Measurements from ENCODE around the gene WWOX.
"Not testable (repeated sequence)": the region's sequence is repeated elsewhere in the genome, so short reads cannot be mapped to it uniquely, and the experiment has no call there.

WWOX gene

DNA sequence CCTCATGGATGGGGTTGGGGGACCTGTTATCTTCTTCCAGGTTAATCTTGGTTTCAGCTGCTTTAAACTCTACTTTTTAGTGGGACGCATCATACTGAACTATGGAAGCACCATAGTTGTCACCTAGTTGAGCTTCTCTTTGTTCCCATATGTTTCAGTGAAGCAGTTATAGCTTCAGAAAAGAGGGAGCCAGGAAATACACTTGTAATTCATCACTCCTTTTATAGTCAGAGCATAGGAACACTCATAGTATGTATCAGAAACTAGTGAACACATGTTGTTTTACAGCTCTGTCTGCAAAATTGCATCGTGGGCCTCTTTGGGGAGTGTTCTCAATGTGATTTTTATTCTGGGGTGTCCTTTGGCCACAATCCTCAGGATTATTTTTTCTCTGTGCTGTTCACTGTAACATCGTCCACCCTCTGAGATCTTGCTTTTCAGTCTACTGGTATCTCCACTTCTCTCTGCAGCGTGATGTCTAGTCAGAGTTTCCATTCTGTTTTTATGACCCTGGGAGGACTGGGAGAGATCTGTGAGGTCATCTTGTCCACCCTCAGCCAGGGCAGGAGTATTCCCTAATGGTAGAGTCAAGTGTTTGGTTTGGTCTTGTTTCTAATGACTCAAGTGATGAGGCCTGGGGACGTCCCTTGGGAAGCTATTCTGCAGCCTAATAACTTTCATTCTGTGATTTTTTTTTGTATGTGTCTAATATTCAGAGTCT, 585.4 kb downstream of the WWOX start:
- DNase-seq (ENCODE audit: low read depth in 2 of 2), result no peak

DNA sequence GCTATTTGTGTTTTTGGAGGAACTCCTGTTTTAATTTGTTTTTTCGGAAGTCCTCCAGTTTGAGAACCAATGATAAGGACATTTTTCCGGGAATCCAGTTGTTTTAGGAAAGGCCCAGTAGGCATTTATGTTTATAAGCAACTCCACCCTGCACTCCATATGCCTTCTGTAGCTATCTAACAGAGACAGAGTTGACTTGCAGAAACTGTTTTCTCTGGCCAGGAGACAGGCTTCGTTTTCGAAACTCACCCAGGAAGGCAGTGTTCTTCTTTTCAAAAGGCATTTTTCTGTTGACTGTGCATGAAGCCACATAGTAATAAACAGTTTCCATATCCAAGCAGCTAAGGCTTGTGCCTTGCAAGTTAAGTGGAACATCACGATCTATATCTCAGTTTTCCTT, 587.1 kb downstream of the WWOX start:
- no peak for DNase-seq (ENCODE audit: low read depth in 2 of 2)

DNA sequence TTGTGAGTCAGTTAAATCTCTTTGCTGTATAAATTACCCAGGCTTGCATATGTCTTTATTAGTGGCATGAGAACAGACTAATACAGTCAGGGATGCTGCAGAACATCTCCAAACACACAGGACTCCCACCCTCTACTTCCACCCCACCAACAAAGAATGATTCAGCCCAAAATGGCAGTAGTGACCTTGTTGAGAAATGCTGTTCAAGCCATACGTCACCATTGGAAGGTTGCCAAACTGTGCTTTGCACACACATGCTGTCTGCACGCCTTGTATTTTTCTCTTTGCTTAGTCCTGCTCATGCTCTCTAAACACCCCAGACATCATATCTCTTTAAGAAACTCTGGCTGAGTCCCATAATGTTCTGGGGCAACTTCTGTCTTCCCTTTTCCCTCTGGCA, 589.6 kb downstream of the WWOX start:
- peak in 1 of 2 experiments; percentile 62 for DNase-seq (ENCODE audit: low read depth in 2 of 2)

DNA sequence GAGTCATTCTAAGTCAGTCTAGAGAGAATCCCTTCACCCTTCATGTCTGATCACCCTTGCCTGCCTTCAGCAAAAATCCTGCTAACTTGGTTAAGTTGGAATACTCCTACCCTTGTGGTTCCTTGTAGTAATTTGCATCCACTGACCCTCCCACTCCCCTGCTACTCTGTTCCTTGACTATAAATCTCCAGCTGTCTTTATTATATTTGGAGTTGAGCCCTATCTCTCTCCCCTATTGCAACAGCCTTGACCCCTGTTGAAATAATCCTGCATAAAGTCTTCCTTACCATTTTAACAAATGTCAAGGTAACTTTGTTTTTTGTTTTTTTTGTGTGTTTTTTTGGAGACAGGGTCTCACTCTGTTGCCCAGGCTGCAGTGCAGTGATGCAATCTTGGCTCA, 590.1 kb downstream of the WWOX start:
- no peak for DNase-seq (ENCODE audit: low read depth in 2 of 2)

DNA sequence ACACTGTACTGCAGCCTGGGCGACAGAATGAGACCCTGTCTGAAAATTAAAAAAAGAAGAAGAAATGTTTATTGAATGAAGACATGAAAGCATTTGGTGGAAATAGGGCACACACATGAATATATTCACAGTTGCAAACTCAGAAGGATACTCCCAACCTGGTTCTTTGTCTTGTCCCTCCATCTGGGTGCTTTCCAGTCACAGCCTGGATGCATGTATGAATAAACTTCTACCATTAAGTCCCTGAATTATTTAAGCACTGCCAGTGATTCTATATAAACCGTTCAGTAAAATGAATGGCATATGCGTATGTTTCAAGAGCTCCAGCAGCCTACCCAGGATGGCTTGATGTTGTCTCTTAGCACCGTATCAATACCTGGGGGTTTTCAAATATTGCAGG, 591.1 kb downstream of the WWOX start:
- no peak for DNase-seq (ENCODE audit: low read depth in 2 of 2)

DNA sequence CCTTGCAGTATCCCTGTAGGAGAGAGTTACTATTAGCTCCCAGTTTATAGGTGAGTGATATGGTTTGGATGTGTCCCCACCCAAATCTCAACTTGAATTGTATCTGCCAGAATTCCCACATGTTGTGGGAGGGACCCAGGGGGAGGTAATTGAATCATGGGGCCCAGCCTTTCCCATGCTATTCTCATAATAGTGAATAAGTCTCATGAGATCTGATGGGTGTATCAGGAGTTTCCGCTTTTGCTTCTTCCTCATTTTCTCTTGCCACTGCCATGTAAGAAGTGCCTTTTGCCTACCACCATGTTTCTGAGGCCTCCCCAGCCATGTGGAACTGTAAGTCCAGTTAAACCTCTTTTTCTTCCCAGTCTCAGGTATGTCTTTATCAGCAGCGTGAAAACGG, 592.3 kb downstream of the WWOX start:
- DNase-seq (ENCODE audit: low read depth in 2 of 2), result not testable (repeated sequence)

DNA sequence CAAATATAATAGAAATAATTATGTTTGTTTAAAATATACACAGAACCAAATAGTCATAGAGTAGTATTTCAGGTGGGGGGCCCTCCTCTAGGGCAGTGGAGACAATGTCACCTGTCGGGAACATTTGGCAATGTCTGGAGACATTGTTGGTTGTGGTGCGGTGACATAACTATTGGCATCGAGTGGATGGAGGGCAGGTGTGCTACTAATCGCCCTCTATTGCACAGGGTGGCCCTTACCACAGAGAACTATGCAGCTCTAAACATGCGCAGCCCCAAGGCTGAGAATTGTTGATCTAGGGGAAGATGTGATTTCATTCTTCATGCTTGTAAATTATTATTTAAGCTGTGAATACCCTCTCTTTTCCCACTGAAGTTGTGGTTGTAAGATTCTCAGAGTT, 594.0 kb downstream of the WWOX start:
- no peak for DNase-seq (ENCODE audit: low read depth in 2 of 2)

DNA sequence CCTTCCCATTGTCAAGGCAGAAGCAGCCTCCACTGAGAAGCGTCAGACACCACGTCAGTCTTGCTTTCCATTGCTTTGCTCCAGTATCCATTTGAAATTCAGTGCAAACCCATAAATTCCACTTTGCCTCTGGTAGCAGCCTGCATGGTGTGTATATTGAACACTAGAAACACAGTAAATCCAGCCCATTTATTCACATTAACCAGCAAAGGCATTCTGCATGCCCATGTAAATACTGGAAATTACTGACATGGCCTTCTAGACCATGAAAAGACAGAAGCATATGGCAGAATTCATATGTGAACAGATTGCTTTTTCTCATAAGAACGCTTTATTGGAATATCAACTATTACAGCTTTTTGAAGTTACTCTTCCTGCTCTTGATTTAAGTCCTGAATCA, 595.0 kb downstream of the WWOX start:
- DNase-seq (ENCODE audit: low read depth in 2 of 2), result no peak

DNA sequence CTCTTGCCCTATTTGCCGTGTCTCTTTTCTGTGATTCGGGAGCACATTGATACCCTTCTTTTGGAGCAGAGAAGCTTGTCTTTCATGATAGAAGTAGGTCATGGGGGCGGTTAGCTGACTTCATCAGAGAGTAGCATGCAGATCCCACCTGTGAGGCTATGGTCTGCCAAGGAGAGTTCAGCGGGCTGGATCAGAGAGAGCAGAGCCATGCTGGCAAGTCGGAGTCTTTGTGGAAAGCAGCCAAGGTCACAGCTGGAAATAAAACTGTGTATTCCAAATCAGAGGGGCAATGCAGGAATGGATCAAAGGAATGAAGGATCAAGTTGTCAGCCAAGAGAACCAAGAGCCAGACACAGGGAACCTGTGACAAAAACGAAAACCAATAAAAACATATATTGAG, 595.9 kb downstream of the WWOX start:
- no peak for DNase-seq (ENCODE audit: low read depth in 2 of 2)

DNA sequence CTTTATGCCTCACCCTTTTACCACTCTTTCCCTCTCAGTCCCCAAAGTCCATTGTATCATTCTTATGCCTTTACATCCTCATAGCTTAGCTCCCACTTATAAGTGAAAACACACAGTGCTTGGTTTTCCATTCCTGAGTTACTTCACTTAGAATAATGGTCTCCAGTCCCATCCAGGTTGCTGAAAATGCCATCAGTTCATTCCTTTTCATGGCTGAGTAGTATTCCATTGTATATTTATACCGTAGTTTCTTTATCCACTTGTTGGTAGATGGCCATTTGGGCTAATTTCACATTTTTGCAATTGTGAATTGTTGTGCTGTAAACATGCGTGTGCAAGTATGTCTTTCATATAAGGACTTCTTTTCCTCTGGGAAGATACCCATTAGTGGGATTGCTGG, 597.3 kb downstream of the WWOX start:
- DNase-seq (ENCODE audit: low read depth in 2 of 2), result no peak

DNA sequence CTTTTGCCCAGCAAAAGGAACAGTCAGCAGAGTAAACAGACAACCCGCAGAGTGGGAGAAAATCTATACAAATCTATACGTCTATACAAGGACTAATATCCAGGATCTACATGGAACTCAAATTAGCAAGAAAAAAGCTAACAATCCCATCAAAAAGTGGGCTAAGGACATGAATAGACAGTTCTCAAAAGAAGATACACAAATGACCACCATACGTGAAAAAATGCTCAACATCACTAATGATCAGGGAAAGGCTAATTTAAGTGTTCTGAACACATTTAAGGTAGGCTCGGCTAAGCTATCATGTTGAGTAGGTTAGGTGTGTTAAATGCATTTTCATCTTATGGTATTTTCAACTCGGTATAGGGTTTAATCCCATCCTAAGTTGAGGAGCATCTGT, 598.0 kb downstream of the WWOX start:
- no peak for DNase-seq (ENCODE audit: low read depth in 2 of 2)

DNA sequence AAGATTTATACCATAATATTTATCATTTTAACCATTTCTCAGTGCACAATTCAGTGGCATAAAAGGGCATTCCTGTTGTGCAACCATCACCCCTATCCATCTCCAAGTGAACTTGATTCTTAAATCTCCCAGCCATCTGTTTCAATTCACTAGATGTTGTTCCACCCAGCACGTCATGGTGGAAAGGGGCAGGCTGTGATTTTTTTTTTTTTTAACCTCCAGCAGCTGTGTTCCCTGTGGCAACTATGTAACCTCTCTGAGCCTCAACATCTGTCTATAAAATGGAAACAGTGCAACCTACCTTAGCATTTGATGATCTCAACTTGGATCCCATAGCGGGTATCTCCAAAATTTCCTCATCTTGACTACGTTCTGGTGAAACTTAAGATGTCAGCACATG, 604.5 kb downstream of the WWOX start:
- DNase-seq (ENCODE audit: low read depth in 2 of 2), result no peak

DNA sequence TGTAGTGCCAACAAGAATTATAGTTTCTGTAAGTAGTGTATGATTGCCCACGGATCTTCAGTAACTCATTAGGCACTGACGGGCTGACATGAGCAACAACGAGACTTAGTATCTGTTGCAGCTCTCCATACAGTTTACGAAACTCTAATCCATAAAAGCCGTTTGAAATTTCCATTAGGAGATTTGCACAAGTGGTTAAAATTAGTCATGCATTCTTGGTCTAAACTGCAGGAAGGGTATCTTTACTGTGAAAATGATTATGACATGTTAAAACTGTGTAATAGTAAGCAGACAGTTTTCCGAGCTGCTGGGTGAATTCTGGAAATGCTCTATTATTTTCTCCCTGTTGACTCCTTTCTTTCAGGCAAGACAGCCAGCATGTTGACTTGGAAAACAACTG, 605.0 kb downstream of the WWOX start:
- DNase-seq (ENCODE audit: low read depth in 2 of 2), result peak; percentile 55 to 60

DNA sequence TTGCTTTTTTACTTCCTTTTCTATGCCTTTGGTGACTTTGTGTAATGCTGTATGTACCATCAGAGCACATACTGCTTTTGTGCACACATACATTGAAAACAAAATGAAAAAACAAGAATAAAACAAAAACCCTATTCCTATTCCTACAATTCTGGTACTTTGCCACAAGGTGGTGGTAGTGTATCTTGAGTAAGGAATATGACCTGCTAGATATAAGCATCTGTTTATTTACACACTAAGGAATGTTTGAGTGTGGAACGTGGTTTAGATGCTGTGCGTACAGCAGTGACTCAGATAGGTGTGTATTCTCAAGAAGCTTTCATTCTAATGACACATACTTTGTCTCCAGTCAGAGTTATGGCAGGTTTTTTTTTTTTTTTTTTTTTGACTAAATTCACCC, 606.2 kb downstream of the WWOX start:
- no peak for DNase-seq (ENCODE audit: low read depth in 2 of 2)

DNA sequence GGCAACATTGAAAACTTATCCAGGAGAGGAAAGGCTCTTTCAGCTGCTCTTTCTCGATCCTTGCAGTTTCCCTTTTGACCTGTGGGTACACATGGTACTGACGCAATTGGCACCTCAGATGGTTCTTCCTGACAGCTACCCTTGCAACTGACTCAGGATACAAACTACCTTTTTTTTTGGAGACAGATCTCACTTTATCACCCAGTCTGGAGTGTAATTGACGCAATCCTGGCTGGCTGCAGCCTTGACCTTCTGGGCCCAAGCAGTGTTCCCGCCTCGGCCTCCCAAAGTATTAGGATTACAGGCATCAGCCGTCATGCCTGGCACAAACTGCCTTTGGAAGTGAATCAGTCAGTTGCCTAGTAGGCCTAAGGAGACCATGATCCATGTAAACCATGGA, 607.2 kb downstream of the WWOX start:
- DNase-seq (ENCODE audit: low read depth in 2 of 2), result no peak

DNA sequence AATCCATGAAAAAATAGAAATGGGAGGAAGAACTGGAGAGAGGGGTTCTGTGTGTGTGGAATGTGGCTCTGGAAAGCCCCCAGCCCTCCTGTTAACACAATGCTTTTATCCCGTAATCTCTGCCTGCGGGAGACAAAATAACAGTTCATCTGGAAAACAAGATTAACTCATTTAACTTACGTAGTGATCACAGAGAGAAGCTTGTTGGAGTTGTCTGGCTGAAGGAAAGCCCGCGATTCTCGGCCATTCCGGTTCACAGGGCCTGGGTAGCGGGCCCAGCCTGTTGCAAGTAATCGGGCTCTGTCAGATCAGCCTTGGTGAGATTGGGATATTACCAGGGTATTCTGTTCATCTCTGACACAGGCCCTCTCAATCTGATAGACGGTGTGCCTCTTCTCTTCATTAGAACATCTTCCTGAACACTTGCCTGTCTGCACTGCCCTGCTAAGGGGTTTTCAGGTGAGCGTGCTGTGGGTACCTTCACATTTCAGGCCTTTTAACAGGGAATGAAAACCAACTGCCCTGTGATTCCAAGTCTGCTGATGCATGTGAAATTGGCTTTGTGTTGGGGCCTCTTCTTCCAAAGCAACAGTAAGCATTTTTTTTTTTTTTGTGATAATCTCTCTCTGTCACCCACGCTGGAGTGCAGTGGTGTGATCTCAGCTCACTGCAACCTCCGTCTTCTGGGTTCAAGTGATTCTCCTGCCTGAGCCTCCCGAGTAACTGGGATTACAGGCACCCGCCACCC, 609.9 kb downstream of the WWOX start:
- no peak for DNase-seq (ENCODE audit: low read depth in 2 of 2)

DNA sequence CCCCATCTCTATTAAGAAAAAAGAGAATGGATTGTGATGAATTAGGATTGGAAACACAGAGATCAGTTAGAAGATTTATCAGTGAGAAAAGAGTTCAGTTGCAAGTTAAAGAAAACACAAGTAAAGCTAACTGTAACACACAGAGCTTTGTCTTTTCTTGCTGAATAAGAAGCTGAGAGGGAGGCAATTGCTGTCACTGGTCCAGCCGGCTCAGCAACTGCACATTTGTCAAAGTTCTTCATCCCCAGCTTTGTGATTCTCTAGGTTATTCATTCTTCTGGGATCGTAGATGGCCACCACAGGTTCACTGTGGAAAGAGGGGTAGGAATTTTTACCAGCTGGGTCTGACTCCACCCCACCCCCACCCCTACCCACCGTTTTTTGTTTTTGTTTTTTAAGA, 615.7 kb downstream of the WWOX start:
- DNase-seq (ENCODE audit: low read depth in 2 of 2), result no peak

DNA sequence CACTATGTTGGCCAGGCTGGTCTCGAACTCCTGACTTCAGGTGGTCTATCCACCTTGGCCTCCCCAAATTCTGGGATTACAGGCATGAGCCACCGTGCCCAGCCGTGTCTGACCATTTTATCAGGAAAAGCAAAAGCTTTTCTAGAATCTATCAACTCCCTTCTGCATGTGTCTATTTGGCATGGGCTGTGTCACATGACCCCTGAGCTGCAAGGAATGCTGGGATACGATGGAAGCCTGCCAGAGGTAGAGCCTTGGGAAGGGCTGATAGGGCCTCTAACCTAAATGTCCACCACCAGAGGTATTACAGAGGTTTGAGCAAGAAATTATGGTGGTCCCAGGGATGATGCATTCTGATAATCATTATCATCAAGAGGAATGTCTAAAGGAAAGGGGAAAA, 616.2 kb downstream of the WWOX start:
- DNase-seq (ENCODE audit: low read depth in 2 of 2), result no peak

DNA sequence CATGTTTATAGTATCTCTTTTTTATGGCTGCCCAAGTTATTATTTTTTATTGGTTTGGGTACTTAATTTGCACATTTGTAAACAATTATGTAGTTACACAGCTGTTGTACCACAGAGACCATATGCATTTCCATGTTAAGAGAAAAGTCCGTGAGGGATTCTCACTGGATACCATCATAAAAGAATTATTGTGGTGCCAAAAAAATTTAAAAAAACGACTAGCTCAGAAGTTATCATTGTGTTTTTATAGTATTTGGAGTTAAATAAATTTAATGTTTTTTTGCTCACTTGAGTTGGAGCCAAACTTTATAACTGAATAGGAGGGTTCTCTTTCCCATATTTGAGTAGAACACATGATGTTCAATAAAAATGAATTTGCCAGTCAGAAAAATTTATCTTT, 618.7 kb downstream of the WWOX start:
- no peak for DNase-seq (ENCODE audit: low read depth in 2 of 2)

DNA sequence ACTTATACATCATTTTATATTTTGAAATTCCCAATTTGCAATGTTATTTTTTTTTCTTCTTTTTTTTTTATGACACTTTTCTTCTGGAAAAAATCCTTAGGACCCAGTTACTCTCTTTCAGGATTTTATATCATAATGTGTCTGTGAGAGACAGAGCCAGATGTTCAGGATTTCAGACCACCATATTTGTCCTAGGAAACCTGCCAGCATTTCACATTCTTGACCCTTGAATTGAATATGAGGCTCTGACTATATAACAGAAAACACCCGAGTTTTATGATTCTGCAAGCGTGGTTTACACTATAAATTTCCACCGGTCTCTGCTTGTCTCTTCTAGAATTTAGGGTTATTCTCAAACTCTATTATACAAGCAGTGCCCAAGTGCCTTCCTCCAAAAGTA, 621.0 kb downstream of the WWOX start:
- DNase-seq (ENCODE audit: low read depth in 2 of 2), result no peak

DNA sequence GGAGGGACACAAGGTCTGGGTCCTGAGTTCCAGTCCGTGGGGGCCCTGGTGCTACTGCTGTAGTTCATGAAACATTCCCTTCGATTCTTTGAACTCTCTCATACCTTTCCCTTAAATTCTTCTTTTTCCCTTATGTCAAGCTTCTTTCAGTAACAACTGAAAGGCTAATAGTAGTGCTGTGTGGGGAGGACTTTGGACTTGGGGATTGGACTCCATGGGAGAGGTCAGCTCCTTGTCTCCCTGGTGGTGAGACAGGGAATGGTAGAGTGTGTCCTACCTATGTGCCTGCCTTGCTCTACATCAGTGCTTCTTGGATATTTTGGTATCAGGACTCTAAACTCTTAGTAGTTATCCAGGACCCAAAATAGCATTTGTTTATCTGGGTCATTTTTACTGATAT, 628.1 kb downstream of the WWOX start:
- no peak for DNase-seq (ENCODE audit: low read depth in 2 of 2)

DNA sequence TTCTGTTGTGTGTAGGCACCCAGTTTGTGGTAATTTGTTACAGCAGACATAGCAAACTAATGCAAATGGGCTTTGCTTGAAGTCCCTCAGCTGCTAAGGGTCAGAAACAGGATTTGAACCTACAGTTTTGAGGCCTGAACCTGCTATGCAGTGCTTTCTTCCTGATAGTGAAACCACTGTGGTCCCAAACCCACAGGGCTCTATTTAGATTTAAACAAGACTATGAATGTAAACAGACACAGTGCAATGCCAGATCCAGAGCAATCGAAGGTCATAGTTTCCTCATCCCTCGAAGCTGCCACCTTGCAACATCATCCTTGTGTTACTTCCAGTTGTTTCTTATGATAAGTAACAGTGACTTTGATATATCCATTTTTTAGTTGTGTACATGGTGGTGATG, 630.2 kb downstream of the WWOX start:
- DNase-seq (ENCODE audit: low read depth in 2 of 2), result no peak

DNA sequence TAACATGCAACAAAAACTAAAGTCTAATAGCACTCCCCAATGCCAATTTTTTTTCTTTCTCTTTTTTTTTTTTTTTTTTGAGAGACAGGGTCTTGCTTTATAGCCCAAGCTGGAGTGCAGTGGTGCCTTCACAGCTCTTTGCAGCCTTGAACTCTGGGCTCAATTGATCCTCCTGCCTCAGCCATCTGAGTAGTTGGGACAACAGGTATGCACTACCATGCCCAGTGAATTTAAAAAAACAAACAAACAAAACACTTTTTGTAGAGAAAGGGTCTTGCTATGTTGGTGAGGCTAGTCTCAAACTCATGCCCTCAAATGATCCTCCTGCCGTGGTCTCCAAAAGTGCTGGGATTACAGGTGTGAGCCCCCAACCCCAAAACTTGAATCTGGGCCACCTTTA, 632.3 kb downstream of the WWOX start:
- DNase-seq (ENCODE audit: low read depth in 2 of 2), result no peak

DNA sequence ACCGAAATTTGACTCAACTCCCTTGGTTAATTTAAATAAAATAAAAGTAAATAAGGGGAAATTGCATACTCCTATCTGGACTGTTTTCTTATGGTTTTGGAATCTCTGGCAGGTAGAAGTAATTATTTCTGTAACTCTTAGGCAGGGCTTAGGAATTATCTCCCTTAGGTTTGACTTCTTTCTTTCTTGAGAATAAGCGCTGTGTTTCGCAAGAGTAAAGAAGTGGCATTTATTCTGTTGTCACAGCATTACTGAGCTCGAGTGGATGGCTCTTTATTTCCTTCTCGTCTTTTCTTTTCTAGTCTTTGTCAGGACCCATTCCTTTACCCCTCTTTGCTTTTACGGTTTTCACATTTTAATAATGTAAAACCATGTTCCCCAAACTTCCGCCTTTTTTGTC, 633.2 kb downstream of the WWOX start:
- DNase-seq (ENCODE audit: low read depth in 2 of 2), result no peak
